IMR-90 (cell line): ENCODE results near the gene FRMD5.

ENCODE experiments used
- BHLHE40 ChIP-seq: fragments of 150-350 bp; IDR thresholded peaks from 2 replicates; pipeline ENCODE4 v1.6.1; 2016; ENCODE audit warnings: mild to moderate bottlenecking, low read depth, low read length
- CEBPB ChIP-seq: IDR thresholded peaks from 2 replicates; pipeline ENCODE4 v1.6.1; 2012; ENCODE audit warnings: low read depth, low read length, improper control_type of control experiment
- CHD1 ChIP-seq: IDR thresholded peaks from 2 replicates; pipeline ENCODE4 v1.6.1; 2012; ENCODE audit warnings: low read depth, low read length, improper control_type of control experiment
- FOS ChIP-seq: fragments of 150-350 bp; IDR thresholded peaks from 2 replicates; pipeline ENCODE4 v1.6.1; 2016; ENCODE audit warnings: low read depth, low read length
- MAFK ChIP-seq: IDR thresholded peaks from 2 replicates; pipeline ENCODE4 v1.6.1; 2012; ENCODE audit warnings: low read depth, low read length, improper control_type of control experiment
- MAZ ChIP-seq: IDR thresholded peaks from 2 replicates; pipeline ENCODE4 v1.6.1; 2012; ENCODE audit warnings: low read depth, mild to moderate bottlenecking, low read length, improper control_type of control experiment, moderate library complexity, borderline replicate concordance
- NFE2L2 ChIP-seq: fragments of 150-350 bp; IDR thresholded peaks from 2 replicates; pipeline ENCODE4 v1.6.1; 2016; ENCODE audit warnings: low read depth, mild to moderate bottlenecking, low read length
- POLR2A ChIP-seq: IDR thresholded peaks from 2 replicates; pipeline ENCODE4 v1.6.1; 2012; ENCODE audit warnings: mild to moderate bottlenecking, low read depth, low read length
- RCOR1 ChIP-seq: IDR thresholded peaks from 2 replicates; pipeline ENCODE4 v1.6.1; 2012; ENCODE audit warnings: mild to moderate bottlenecking, low read length, improper control_type of control experiment; ENCODE audit not compliant: insufficient replicate concordance
- RFX5 ChIP-seq: IDR thresholded peaks from 2 replicates; pipeline ENCODE4 v1.8.0; 2012; ENCODE audit warnings: low read depth, mild to moderate bottlenecking, low read length, moderate library complexity
- TF ChIP-seq, protein P1 (sequence below): conservative IDR thresholded peaks from 2 replicates; pipeline ENCODE4 v1.5.1; 2012; ENCODE audit warnings: mild to moderate bottlenecking, low read depth, low read length, improper control_type of control experiment
- TF ChIP-seq, protein P2 (sequence below): fragments of 150-350 bp; IDR thresholded peaks from 2 replicates; pipeline ENCODE4 v1.6.1; 2016; ENCODE audit warnings: low read depth, mild to moderate bottlenecking, low read length, moderate library complexity, borderline replicate concordance
- TF ChIP-seq, protein P3 (sequence below): fragments of 150-350 bp; IDR thresholded peaks from 2 replicates; pipeline ENCODE4 v1.6.1; 2017; ENCODE audit warnings: mild to moderate bottlenecking, antibody characterized with exemption, low read length, low read depth

DNA sequence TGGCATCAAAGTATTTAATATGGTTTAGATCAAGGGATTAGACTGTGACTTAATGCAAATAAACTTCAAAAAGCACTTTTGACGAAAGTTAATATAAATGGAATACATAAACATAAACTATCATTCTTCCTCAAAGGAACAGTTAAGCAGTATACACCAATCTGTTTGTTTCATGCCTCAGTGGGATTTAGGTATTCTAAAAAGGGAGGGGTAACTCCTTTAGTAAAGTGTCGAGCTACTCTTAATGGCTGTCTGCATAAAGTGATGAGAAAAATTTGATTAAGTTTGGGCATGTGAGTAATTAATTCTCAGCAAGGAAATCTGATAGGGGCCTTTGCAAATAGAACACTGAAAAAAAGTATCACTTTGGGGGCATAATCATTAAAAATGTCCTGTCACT, 176.9 kb downstream of the FRMD5 start:
- TF ChIP-seq, protein P1, sequence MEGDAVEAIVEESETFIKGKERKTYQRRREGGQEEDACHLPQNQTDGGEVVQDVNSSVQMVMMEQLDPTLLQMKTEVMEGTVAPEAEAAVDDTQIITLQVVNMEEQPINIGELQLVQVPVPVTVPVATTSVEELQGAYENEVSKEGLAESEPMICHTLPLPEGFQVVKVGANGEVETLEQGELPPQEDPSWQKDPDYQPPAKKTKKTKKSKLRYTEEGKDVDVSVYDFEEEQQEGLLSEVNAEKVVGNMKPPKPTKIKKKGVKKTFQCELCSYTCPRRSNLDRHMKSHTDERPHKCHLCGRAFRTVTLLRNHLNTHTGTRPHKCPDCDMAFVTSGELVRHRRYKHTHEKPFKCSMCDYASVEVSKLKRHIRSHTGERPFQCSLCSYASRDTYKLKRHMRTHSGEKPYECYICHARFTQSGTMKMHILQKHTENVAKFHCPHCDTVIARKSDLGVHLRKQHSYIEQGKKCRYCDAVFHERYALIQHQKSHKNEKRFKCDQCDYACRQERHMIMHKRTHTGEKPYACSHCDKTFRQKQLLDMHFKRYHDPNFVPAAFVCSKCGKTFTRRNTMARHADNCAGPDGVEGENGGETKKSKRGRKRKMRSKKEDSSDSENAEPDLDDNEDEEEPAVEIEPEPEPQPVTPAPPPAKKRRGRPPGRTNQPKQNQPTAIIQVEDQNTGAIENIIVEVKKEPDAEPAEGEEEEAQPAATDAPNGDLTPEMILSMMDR = no peak
- TF ChIP-seq FOS (no peak), POLR2A (no peak), MAZ (no peak), NFE2L2 (no peak), RFX5 (no peak), MAFK (no peak), CEBPB (no peak), CHD1 (no peak), BHLHE40 (no peak), RCOR1 (no peak)
- TF ChIP-seq, protein P2, sequence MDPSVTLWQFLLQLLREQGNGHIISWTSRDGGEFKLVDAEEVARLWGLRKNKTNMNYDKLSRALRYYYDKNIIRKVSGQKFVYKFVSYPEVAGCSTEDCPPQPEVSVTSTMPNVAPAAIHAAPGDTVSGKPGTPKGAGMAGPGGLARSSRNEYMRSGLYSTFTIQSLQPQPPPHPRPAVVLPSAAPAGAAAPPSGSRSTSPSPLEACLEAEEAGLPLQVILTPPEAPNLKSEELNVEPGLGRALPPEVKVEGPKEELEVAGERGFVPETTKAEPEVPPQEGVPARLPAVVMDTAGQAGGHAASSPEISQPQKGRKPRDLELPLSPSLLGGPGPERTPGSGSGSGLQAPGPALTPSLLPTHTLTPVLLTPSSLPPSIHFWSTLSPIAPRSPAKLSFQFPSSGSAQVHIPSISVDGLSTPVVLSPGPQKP = no peak
- TF ChIP-seq, protein P3, sequence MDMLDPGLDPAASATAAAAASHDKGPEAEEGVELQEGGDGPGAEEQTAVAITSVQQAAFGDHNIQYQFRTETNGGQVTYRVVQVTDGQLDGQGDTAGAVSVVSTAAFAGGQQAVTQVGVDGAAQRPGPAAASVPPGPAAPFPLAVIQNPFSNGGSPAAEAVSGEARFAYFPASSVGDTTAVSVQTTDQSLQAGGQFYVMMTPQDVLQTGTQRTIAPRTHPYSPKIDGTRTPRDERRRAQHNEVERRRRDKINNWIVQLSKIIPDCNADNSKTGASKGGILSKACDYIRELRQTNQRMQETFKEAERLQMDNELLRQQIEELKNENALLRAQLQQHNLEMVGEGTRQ = no peak
